ENCODE data around the gene TRAM2.

Gene TRAM2

DNA sequence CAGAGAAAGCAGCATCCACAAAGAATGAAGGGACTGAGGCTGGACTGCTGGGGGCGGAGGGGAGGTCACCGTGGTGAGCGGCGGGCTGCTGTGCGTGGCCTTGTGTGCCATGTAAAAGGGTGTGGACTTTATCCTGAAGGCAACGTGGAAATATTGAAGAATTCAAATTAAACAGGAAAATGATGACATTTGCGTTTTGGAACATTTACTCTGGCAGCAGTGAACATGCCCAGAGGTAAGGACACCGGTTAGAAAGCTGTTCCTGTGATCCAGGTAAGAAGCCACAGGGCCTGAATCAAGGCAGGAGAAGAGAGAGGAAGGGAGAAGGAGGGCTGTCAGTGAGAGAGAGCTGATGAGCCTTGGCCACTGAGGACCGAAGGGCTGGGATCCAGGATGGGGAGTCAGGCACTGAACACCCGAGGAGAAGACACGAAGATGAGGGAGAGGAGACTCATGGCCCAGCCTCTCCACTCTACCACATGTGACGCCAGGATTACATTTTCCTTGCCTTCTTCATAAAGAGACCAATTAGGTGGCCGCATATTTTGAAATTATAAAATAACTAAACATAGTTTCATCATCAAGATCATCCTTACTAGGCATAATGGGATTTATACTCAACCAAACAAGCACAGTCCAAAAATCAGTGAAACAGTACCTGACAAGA lies 58.4 kb downstream of the TRAM2 start:
- TF ChIP-seq, protein P1, sequence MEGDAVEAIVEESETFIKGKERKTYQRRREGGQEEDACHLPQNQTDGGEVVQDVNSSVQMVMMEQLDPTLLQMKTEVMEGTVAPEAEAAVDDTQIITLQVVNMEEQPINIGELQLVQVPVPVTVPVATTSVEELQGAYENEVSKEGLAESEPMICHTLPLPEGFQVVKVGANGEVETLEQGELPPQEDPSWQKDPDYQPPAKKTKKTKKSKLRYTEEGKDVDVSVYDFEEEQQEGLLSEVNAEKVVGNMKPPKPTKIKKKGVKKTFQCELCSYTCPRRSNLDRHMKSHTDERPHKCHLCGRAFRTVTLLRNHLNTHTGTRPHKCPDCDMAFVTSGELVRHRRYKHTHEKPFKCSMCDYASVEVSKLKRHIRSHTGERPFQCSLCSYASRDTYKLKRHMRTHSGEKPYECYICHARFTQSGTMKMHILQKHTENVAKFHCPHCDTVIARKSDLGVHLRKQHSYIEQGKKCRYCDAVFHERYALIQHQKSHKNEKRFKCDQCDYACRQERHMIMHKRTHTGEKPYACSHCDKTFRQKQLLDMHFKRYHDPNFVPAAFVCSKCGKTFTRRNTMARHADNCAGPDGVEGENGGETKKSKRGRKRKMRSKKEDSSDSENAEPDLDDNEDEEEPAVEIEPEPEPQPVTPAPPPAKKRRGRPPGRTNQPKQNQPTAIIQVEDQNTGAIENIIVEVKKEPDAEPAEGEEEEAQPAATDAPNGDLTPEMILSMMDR (IDR thresholded peaks at IDR 0.05; ENCODE audit: low read depth, low read length, missing control alignments), result no peak
- no peak overlapping the region for H3K4me3 ChIP-seq (ENCODE audit: low read depth, low read length)
- no peak for DNase-seq (ENCODE audit: low read depth)

DNA sequence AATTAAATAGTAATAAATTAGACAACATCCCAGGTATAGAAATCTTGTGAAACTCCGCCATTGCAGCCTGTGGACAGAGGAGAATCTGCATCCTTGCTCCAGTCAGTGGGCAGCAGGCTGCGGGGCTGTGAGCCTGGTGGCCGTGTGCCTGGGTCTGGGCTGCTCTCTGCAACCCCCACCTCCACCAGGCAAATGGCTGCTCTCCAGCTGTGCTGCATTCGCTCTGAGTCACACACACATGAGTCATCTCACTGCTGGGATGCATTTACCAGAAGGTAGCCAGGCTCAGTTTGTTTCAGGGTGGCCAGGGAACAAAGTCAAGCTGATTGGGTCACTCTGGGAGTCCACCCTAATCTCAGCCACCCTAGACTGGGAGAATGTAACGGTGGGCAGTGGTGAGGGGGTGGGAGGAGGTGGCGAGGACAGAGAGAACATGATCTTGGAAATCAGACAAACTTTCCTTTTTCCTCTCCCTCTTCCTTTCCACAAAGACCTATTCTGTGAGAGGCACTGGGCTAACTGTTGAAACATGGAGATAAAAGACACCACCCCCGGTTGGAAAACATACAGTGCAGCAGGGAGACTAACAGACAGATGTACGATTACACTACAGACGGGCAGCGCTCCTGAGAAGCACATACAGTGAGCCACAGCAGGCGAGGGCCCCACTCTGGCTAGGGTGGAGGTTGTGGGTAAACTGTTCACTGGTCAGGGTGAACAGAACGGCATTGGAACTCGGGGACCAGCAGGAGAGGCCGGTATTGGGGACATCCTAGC lies 59.2 kb downstream of the TRAM2 start:
- DNase-seq (ENCODE audit: low read depth), result peak; percentile 21
- H3K4me3 ChIP-seq (ENCODE audit: low read depth, low read length), result no peak overlapping the region
- TF ChIP-seq, protein P1 (IDR thresholded peaks at IDR 0.05; ENCODE audit: low read depth, low read length, missing control alignments), result no peak

DNA sequence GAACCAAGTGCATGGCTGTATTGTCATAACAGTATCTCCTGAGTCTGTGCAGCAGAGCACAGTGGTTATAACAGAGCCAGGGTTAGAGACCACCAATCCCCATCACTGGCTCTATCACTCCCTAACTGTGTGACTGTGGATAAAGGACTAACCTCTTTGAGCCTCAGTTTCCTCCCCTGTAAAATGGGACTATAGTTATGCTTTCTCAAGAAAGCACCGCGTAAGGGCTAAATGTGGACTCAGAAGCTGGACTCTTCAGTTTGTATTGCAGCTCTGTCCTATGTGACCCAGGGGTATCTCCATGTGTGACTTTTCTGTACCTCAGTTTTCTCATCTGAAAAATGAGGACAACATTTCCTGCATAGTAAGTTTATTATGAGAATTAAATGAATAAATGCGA lies 59.9 kb downstream of the TRAM2 start:
- TF ChIP-seq, protein P1 (IDR thresholded peaks at IDR 0.05; ENCODE audit: low read depth, low read length, missing control alignments), result no peak
- no peak overlapping the region for H3K4me3 ChIP-seq (ENCODE audit: low read depth, low read length)
- DNase-seq (ENCODE audit: low read depth), result no peak

DNA sequence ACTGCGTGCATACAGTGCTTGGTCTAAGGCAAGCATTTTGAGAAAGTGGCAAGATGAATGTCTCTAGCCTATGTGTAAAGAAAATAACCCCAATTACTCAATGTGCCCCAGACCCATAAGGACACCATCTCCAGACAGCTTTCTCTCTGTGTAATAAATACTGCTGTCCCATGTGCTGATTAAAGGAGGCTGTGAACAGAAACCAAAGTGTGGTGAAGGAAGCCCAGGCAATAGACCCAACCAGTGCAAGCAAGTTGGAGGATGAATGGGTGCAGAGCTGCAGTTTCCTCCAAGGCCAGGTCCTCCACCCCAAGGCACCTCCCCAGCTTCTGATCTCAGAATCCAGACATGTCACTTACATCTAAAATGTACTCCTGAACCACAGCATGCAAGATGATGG lies 60.6 kb downstream of the TRAM2 start:
- DNase-seq (ENCODE audit: low read depth), result no peak
- H3K4me3 ChIP-seq (ENCODE audit: low read depth, low read length), result no peak overlapping the region
- TF ChIP-seq, protein P1 (IDR thresholded peaks at IDR 0.05; ENCODE audit: low read depth, low read length, missing control alignments), result no peak

DNA sequence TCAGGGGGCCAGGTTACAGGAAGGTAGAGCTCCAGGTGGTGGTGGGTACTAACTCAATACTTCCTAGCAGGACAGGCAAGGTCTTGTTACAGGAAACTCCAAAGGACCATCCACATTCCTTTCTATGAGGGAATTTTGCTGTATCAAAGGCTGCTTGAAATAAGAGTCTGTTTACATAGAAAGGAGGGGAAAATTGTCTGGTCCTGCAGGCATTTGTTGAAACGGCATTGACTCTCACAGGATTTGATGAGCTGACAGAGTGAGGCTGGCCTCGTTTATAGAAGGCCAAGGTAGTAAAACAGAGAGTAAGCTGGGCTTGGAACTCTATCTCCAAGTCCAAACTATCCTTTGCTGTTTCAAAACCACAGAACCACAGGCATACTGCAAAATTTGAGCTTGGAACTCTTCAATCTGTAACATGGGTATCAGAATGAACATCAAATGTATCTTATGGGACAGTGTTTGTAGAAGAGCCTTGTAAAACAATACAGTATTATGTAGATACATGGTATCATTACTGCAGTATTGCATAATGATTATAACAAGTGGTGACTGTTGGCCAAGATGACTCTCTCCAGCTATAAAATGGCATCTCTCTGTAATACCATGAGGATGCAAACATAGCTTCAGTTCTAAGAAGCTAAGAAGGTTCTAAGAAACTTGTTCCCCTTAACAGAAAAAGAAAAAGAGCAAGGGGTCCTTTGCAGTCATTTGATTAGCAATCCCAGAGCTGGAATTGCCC lies 61.5 kb downstream of the TRAM2 start:
- DNase-seq (ENCODE audit: low read depth), result no peak
- TF ChIP-seq, protein P1 (IDR thresholded peaks at IDR 0.05; ENCODE audit: low read depth, low read length, missing control alignments), result no peak
- no peak overlapping the region for H3K4me3 ChIP-seq (ENCODE audit: low read depth, low read length)

DNA sequence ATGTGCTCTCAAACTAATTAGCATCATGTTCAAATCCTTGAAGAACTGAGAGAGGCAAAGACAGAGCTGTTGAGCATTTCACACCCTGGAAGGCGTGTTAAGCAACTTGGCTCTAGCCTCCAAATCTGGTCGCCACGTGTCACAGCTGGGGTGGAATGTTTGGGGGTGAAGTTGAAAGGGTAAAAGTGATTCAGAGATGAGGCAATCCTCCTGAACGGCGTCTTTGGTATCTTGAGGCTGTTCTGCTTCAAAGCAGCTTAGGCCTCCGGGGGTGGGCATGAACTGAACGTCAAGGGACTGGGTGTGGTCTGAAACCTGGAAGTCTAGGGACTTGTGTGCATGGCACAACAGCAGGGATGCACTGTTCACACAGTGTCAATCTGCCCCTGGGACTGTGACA lies 62.3 kb downstream of the TRAM2 start:
- no peak for DNase-seq (ENCODE audit: low read depth)

More for the DNA sequence above, 62.3 kb downstream of the TRAM2 start:
- H3K4me3 ChIP-seq (ENCODE audit: low read depth, low read length), result no peak overlapping the region
- TF ChIP-seq, protein P1 (IDR thresholded peaks at IDR 0.05; ENCODE audit: low read depth, low read length, missing control alignments), result no peak
